ENCODE data around the gene TOX2.
A peak's percentile ranks its signal among the peaks of the same experiment; 100 is the strongest.

The TOX2 gene

DNA sequence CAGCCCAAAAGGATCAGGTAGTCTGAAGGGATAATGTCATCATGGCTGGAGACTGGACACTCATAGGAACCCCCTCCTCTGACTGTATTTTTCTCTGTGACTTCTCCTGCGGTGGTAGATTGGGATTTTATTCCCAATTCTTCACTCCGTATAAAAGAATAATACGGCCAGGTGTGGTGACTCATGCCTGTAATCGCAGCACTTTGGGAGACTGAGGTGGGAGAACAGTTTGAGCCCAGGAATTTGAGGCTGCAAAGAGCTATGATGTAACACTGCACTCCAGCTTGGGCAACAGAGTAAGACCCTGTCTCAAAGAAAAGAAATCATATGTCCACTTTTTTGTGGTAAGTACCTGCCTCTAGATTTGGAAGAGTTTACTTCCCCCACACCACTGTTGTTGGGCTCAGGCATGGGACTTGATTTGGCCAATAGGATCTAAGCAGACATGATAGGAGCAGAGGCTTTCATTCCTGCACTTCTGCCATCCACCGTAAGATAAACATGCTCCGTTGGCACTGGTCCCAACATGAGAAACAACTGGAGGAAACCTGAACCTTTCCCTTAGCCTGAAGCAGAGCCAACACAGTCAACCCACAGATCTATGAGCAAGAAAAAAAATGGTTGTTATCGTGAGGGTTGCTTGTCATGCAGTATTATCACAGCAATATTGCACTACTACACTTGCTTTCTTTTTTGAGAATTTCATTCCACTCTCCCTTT is 190.3 kb downstream of the TOX2 start (continued):
- TF ChIP-seq, protein P1, sequence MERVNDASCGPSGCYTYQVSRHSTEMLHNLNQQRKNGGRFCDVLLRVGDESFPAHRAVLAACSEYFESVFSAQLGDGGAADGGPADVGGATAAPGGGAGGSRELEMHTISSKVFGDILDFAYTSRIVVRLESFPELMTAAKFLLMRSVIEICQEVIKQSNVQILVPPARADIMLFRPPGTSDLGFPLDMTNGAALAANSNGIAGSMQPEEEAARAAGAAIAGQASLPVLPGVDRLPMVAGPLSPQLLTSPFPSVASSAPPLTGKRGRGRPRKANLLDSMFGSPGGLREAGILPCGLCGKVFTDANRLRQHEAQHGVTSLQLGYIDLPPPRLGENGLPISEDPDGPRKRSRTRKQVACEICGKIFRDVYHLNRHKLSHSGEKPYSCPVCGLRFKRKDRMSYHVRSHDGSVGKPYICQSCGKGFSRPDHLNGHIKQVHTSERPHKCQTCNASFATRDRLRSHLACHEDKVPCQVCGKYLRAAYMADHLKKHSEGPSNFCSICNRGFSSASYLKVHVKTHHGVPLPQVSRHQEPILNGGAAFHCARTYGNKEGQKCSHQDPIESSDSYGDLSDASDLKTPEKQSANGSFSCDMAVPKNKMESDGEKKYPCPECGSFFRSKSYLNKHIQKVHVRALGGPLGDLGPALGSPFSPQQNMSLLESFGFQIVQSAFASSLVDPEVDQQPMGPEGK (tag by site-specific recombination; IDR thresholded peaks at IDR 0.05) = no peak
- TF ChIP-seq ZNF555 (tag by site-specific recombination; conservative IDR thresholded peaks at IDR 0.05) (no peak), ZSCAN16 (tag by site-specific recombination; IDR thresholded peaks at IDR 0.05) (no peak), KLF10 (tag by site-specific recombination; IDR thresholded peaks at IDR 0.05) (no peak), OSR2 (tag by site-specific recombination; IDR thresholded peaks at IDR 0.05) (no peak), KLF1 (tag by site-specific recombination; IDR thresholded peaks at IDR 0.05) (no peak), ZNF184 (tag by site-specific recombination; IDR thresholded peaks at IDR 0.05) (no peak), ZNF600 (tag by site-specific recombination; IDR thresholded peaks at IDR 0.05) (peak; percentile 86), ZNF132 (tag by site-specific recombination; IDR thresholded peaks at IDR 0.05; ENCODE audit: borderline replicate concordance) (no peak), ZNF324 (tag by site-specific recombination; IDR thresholded peaks at IDR 0.05) (no peak), ZNF146 (tag by site-specific recombination; IDR thresholded peaks at IDR 0.05) (no peak), ZSCAN30 (tag by site-specific recombination; IDR thresholded peaks at IDR 0.05) (no peak), ZNF394 (tag by site-specific recombination; IDR thresholded peaks at IDR 0.05; ENCODE audit: borderline replicate concordance) (no peak), ZNF544 (tag by site-specific recombination; IDR thresholded peaks at IDR 0.05) (no peak), ZNF658 (tag by site-specific recombination; IDR thresholded peaks at IDR 0.05) (no peak), TRIM28 (IDR thresholded peaks at IDR 0.05; ENCODE audit: borderline replicate concordance, low read length) (no peak), ZNF747 (tag by site-specific recombination; IDR thresholded peaks at IDR 0.05) (no peak), ZNF423 (tag by site-specific recombination; IDR thresholded peaks at IDR 0.05) (no peak), ZNF239 (tag by site-specific recombination; IDR thresholded peaks at IDR 0.05) (no peak), ZNF350 (tag by site-specific recombination; IDR thresholded peaks at IDR 0.05) (no peak), PRDM4 (tag by site-specific recombination; IDR thresholded peaks at IDR 0.05) (no peak), ZNF843 (tag by site-specific recombination; IDR thresholded peaks at IDR 0.05) (no peak), MEIS1 (CRISPR knock-in tag; IDR thresholded peaks at IDR 0.05; ENCODE audit: borderline replicate concordance) (no peak), ZNF37A (tag by site-specific recombination; IDR thresholded peaks at IDR 0.05) (no peak), ZBTB48 (tag by site-specific recombination; IDR thresholded peaks at IDR 0.05) (no peak)
- TF ChIP-seq, protein P2, sequence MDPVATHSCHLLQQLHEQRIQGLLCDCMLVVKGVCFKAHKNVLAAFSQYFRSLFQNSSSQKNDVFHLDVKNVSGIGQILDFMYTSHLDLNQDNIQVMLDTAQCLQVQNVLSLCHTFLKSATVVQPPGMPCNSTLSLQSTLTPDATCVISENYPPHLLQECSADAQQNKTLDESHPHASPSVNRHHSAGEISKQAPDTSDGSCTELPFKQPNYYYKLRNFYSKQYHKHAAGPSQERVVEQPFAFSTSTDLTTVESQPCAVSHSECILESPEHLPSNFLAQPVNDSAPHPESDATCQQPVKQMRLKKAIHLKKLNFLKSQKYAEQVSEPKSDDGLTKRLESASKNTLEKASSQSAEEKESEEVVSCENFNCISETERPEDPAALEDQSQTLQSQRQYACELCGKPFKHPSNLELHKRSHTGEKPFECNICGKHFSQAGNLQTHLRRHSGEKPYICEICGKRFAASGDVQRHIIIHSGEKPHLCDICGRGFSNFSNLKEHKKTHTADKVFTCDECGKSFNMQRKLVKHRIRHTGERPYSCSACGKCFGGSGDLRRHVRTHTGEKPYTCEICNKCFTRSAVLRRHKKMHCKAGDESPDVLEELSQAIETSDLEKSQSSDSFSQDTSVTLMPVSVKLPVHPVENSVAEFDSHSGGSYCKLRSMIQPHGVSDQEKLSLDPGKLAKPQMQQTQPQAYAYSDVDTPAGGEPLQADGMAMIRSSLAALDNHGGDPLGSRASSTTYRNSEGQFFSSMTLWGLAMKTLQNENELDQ (tag by site-specific recombination; IDR thresholded peaks at IDR 0.05; ENCODE audit: low read depth) = no peak
- TF ChIP-seq, protein P3, sequence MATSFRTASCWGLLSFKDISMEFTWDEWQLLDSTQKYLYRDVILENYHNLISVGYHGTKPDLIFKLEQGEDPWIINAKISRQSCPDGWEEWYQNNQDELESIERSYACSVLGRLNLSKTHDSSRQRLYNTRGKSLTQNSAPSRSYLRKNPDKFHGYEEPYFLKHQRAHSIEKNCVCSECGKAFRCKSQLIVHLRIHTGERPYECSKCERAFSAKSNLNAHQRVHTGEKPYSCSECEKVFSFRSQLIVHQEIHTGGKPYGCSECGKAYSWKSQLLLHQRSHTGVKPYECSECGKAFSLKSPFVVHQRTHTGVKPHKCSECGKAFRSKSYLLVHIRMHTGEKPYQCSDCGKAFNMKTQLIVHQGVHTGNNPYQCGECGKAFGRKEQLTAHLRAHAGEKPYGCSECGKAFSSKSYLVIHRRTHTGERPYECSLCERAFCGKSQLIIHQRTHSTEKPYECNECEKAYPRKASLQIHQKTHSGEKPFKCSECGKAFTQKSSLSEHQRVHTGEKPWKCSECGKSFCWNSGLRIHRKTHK (tag by site-specific recombination; IDR thresholded peaks at IDR 0.05) = 0 out of 2 replicates have a peak, but pooled peaks have one; percentile 25
- TF ChIP-seq, protein P4, sequence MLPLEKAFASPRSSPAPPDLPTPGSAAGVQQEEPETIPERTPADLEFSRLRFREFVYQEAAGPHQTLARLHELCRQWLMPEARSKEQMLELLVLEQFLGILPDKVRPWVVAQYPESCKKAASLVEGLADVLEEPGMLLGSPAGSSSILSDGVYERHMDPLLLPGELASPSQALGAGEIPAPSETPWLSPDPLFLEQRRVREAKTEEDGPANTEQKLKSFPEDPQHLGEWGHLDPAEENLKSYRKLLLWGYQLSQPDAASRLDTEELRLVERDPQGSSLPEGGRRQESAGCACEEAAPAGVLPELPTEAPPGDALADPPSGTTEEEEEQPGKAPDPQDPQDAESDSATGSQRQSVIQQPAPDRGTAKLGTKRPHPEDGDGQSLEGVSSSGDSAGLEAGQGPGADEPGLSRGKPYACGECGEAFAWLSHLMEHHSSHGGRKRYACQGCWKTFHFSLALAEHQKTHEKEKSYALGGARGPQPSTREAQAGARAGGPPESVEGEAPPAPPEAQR (tag by site-specific recombination; IDR thresholded peaks at IDR 0.05) = no peak

All from HEK293 (cell line).